GM18520 (cell line): ENCODE data around the gene CCL11.

Source experiments
- ATAC-seq: cut with Tn5 transposase; IDR thresholded peaks from one replicate; pipeline ENCODE4 v1.9.1; 2021; ENCODE audit not compliant: unreplicated experiment

The CCL11 gene

GRCh38 chr17:34285286-34285792 lies at the start of gene CCL11:
Gene CCL11, plus strand, starts transcription at chr17:34285742. Its CDS starts 67 bp downstream, at chr17:34285809.
- ATAC-seq: no peak

- no peak for ATAC-seq
Measured at GRCh38 chr17:34236281-34236892, 49.2 kb upstream of the CCL11 start.

GRCh38 chr17:34237458-34237857 lies 48.1 kb upstream of the CCL11 start:
- no peak for ATAC-seq

GRCh38 chr17:34241062-34241461 lies 44.5 kb upstream of the CCL11 start:
- no peak for ATAC-seq

GRCh38 chr17:34242587-34243363 lies 42.8 kb upstream of the CCL11 start:
- ATAC-seq: no peak

GRCh38 chr17:34243364-34244320 lies 41.9 kb upstream of the CCL11 start:
- ATAC-seq: no peak

- no peak for ATAC-seq
Measured at GRCh38 chr17:34245351-34245905, 40.1 kb upstream of the CCL11 start.

GRCh38 chr17:34246446-34246845 lies 39.1 kb upstream of the CCL11 start:
- ATAC-seq: no peak

- ATAC-seq: no peak
Measured at GRCh38 chr17:34246881-34247280, 38.7 kb upstream of the CCL11 start.

GRCh38 chr17:34248511-34249024 lies 37.0 kb upstream of the CCL11 start:
- ATAC-seq: no peak

GRCh38 chr17:34249061-34249460 lies 36.5 kb upstream of the CCL11 start:
- no peak for ATAC-seq

GRCh38 chr17:34249478-34249877 lies 36.1 kb upstream of the CCL11 start:
- no peak for ATAC-seq

- ATAC-seq: no peak
Measured at GRCh38 chr17:34251186-34251585, 34.4 kb upstream of the CCL11 start.

- no peak for ATAC-seq
Measured at GRCh38 chr17:34252095-34252443, 33.5 kb upstream of the CCL11 start.

- ATAC-seq: no peak
Measured at GRCh38 chr17:34252444-34253138, 33.0 kb upstream of the CCL11 start.

GRCh38 chr17:34253139-34253525 lies 32.4 kb upstream of the CCL11 start:
- ATAC-seq: no peak

GRCh38 chr17:34254146-34254545 lies 31.4 kb upstream of the CCL11 start:
- ATAC-seq: no peak

- no peak for ATAC-seq
Measured at GRCh38 chr17:34254651-34255380, 30.7 kb upstream of the CCL11 start, which contains the start of gene CCL2. Gene CCL2, plus strand, starts transcription at chr17:34255285. Its CDS starts 65 bp downstream, at chr17:34255350.

- ATAC-seq: no peak
Measured at GRCh38 chr17:34255381-34255732, 30.2 kb upstream of the CCL11 start.

GRCh38 chr17:34255841-34256240 lies 29.7 kb upstream of the CCL11 start:
- no peak for ATAC-seq
